Panc1 (cell line): ENCODE data around the gene PSRC1.

Source experiments
- POLR2AphosphoS5 ChIP-seq: IDR thresholded peaks from 2 replicates; pipeline ENCODE4 v1.6.1; 2012; ENCODE audit warnings: mild to moderate bottlenecking, low read depth, low read length, moderate library complexity
- TCF7L2 ChIP-seq: IDR thresholded peaks from 2 replicates; pipeline ENCODE4 v1.6.1; 2011; ENCODE audit warnings: mild to moderate bottlenecking, low read depth, low read length, inconsistent platforms
- TF ChIP-seq, protein P1 (sequence below): fragments of 450-650 bp; IDR thresholded peaks from 2 replicates; pipeline ENCODE4 v1.5.1; 2017; ENCODE audit warnings: mild to moderate bottlenecking

DNA sequence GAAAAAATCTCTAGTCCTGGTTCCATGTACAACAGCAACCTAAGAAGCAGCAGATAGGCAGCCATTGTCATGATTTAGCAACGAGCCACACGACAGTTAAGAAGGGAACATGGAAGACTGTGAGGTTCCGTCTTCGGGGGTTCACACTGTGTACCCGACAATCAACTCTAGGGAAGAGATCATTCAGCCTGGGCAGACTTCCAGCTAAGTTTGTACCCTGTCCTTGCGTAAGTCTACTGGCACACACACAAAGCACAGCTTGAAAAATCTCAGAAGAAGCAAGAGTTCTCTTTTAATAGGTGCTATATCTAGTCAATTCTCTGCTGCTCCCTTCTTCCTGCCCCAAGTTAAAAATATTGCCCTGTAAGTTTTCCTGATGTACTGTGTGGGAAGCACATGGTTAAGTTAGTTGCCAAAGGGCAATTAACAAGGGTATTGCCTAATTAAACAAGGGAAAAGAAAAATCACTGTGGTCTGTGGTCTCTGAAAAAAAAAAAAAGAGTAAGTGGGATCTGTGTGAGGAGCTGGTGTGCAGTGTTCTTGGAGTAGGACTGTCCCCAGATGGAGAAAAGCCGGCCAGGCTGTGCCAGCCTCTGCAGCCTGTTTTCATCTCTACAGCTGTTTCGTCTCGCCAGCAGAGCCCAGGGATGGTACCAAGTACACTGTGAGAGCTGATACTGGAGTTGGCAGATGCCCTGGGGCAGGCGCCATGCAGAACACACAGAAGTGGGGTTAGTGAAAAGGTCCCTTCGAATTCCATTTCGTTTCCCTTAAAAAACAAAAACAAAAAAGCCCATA, 30.2 kb upstream of the PSRC1 start:
- TF ChIP-seq, protein P1, sequence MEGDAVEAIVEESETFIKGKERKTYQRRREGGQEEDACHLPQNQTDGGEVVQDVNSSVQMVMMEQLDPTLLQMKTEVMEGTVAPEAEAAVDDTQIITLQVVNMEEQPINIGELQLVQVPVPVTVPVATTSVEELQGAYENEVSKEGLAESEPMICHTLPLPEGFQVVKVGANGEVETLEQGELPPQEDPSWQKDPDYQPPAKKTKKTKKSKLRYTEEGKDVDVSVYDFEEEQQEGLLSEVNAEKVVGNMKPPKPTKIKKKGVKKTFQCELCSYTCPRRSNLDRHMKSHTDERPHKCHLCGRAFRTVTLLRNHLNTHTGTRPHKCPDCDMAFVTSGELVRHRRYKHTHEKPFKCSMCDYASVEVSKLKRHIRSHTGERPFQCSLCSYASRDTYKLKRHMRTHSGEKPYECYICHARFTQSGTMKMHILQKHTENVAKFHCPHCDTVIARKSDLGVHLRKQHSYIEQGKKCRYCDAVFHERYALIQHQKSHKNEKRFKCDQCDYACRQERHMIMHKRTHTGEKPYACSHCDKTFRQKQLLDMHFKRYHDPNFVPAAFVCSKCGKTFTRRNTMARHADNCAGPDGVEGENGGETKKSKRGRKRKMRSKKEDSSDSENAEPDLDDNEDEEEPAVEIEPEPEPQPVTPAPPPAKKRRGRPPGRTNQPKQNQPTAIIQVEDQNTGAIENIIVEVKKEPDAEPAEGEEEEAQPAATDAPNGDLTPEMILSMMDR: no peak
- TF ChIP-seq TCF7L2 (no peak), POLR2AphosphoS5 (no peak)
